ENCODE results near the gene MAOB. TPM values are rescaled to one million over a fixed set of nuclear protein-coding genes. Genes with fewer than 3 reads are reported as not detected.

Gene MAOB
- total and polyA plus RNA-seq, 10 of the 15 experiments (the other 5 are each of a cell fraction or from before 2014, with no cell fraction given), result 0.21 TPM; not detected in 9

DNA sequence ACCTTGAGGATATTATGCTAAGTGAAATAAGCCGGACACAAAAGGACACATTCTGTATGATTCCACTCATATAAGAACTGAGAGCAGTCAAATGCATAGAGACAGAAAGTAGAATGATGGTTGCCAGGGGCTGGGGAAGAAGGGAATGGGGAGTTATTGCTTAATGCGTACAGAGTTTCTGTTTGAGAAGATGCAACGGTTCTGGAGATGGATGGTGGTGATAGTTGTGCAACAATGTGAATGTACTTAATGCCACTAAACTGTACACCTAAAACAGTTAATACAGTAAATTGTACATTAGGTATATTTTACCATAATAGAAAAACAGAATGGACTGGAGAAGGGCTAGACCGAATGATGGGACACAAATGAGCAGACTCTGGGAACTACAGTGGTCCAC lies 15.8 kb downstream of the MAOB start (continued):
- TF ChIP-seq ZNF592 (IDR thresholded peaks at IDR 0.05) (no peak), SMARCA5 (IDR thresholded peaks at IDR 0.05) (no peak), BHLHE40 (IDR thresholded peaks at IDR 0.05; ENCODE audit: borderline replicate concordance in 1 of 2, low read depth in 2 of 2, low read length in 1 of 2) (no peak), FOS (IDR thresholded peaks at IDR 0.05; ENCODE audit: borderline replicate concordance, extremely low read depth, insufficient read length) (no peak), SKIL (IDR thresholded peaks at IDR 0.05; ENCODE audit: low read depth, poor library complexity, severe bottlenecking) (no peak), JUND (IDR thresholded peaks at IDR 0.05; ENCODE audit: low read depth, low read length) (no peak), KDM1A (IDR thresholded peaks at IDR 0.05; ENCODE audit: borderline replicate concordance) (no peak), SMC3 (IDR thresholded peaks at IDR 0.05; ENCODE audit: borderline replicate concordance, low read length) (no peak)
- TF ChIP-seq, protein P1, sequence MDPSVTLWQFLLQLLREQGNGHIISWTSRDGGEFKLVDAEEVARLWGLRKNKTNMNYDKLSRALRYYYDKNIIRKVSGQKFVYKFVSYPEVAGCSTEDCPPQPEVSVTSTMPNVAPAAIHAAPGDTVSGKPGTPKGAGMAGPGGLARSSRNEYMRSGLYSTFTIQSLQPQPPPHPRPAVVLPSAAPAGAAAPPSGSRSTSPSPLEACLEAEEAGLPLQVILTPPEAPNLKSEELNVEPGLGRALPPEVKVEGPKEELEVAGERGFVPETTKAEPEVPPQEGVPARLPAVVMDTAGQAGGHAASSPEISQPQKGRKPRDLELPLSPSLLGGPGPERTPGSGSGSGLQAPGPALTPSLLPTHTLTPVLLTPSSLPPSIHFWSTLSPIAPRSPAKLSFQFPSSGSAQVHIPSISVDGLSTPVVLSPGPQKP (IDR thresholded peaks at IDR 0.05; ENCODE audit: low read depth, low read length), result no peak
